PC-3 (cell line): Measurements from ENCODE around the gene RTL5. TPM values are rescaled to one million over a fixed set of nuclear protein-coding genes. Genes with fewer than 3 reads are reported as not detected.
A peak's percentile ranks its signal among the peaks of the same experiment; 100 is the strongest.

Experiments
- ATAC-seq: fragments of 200-7000 bp; cut with Tn5 transposase; 2 replicates; pipeline ENCODE4 v1.9.1; 2020; ENCODE audit warnings: mild to moderate bottlenecking, moderate library complexity
- BruUV-seq: library from RNA; stranded (reverse); fragments of 400-500 nt; replicated peaks from 2 replicates; lab custom pipeline; 2021; lab: Mats Ljungman, UMichigan
- CTCF ChIA-PET: fragments of 300-600 bp; sonication (Branson Sonifier 250); formaldehyde crosslinking; loops from one replicate; lab custom pipeline; 2022; ENCODE audit warnings: antibody characterized with exemption; lab: Charles Lee
- POLR2A ChIA-PET: fragments of 300-600 bp; sonication (Branson Sonifier 250); formaldehyde crosslinking; loops from one replicate; lab custom pipeline; 2022; ENCODE audit warnings: antibody characterized with exemption; ENCODE audit not compliant: unreplicated experiment; lab: Charles Lee
- DNase-seq: peaks from one replicate; pipeline ENCODE4 v3.0.0-alpha.2; 2015
- H2AFZ ChIP-seq: fragments of 300-600 bp; sonication (generic); 2 replicates; pipeline ENCODE4 v1.6.0; 2016; ENCODE audit warnings: antibody characterized with exemption, low read length
- H3F3A ChIP-seq: fragments of 300-600 bp; sonication (generic); one replicate; pipeline ENCODE4 v1.6.0; 2017; ENCODE audit warnings: antibody characterized with exemption, low read length, control low read depth, mild to moderate bottlenecking; ENCODE audit not compliant: unreplicated experiment
- H3K27ac ChIP-seq: fragments of 300-600 bp; sonication (generic); 2 replicates; pipeline ENCODE4 v1.5.1; 2016; ENCODE audit warnings: mild to moderate bottlenecking, low read length
- H3K27me3 ChIP-seq: fragments of 300-600 bp; sonication (generic); 2 replicates; pipeline ENCODE4 v1.6.1; 2016; ENCODE audit warnings: low read length, mixed read lengths
- H3K36me3 ChIP-seq: fragments of 300-600 bp; sonication (generic); 2 replicates; pipeline ENCODE4 v1.6.1; 2016; ENCODE audit warnings: low read depth, mixed run types, low read length, mixed read lengths
- H3K4me1 ChIP-seq: fragments of 300-600 bp; sonication (generic); 2 replicates; pipeline ENCODE4 v1.5.1; 2016; ENCODE audit warnings: low read length; ENCODE audit not compliant: insufficient read depth
- H3K4me2 ChIP-seq: fragments of 300-600 bp; sonication (generic); 2 replicates; pipeline ENCODE4 v1.6.0; 2016; ENCODE audit warnings: low read length
- H3K4me3 ChIP-seq: fragments of 300-600 bp; sonication (generic); 2 replicates; pipeline ENCODE4 v1.5.1; 2016; ENCODE audit warnings: mild to moderate bottlenecking, low read length, mixed read lengths
- H3K79me2 ChIP-seq: fragments of 300-600 bp; sonication (generic); 2 replicates; pipeline ENCODE4 v1.6.1; 2017; ENCODE audit warnings: low read length, mixed read lengths
- H3K9ac ChIP-seq: fragments of 300-600 bp; sonication (generic); 2 replicates; pipeline ENCODE4 v1.6.0; 2016; ENCODE audit warnings: mild to moderate bottlenecking, low read length
- H3K9me2 ChIP-seq: fragments of 300-600 bp; sonication (generic); replicated peaks from 2 replicates; pipeline ENCODE4 v1.6.1; 2016; ENCODE audit warnings: mixed run types, low read length, mixed read lengths
- H3K9me3 ChIP-seq: fragments of 300-600 bp; sonication (generic); 2 replicates; pipeline ENCODE4 v1.6.1; 2016; ENCODE audit warnings: low read length, mixed read lengths
- H4K20me1 ChIP-seq: fragments of 300-600 bp; sonication (generic); 2 replicates; pipeline ENCODE4 v1.6.1; 2016; ENCODE audit warnings: low read length, mixed read lengths
- EZH2 ChIP-seq: fragments of 300-600 bp; sonication (generic); IDR thresholded peaks from one replicate; pipeline ENCODE4 v1.6.1; 2017; ENCODE audit warnings: antibody characterized with exemption, mild to moderate bottlenecking, low read length; ENCODE audit not compliant: unreplicated experiment
- EZH2phosphoT487 ChIP-seq: fragments of 300-600 bp; sonication (generic); IDR thresholded peaks from 2 replicates; pipeline ENCODE4 v1.6.1; 2018; ENCODE audit warnings: mild to moderate bottlenecking, antibody characterized with exemption, low read length, borderline replicate concordance
- intact Hi-C: fragments of 100-400 bp; cut with micrococcal nuclease; formaldehyde crosslinking; loops from 2 replicates; pipeline ENCODE4 v1.9.0; 2023
- total RNA-seq: library from RNA; depleted of rRNA; stranded (reverse); fragments of >200 nt; gene quantifications from 2 replicates; pipeline ENCODE4 v1.2.3, GENCODE V29; 2014
- TF ChIP-seq, protein P1 (sequence below): fragments of 300-600 bp; sonication (generic); conservative IDR thresholded peaks from 2 replicates; pipeline ENCODE4 v1.5.1; 2017; ENCODE audit warnings: antibody characterized with exemption, low read depth, mild to moderate bottlenecking, low read length

The RTL5 gene
- total RNA-seq, 1 experiment from 2014 or later = 0.40 TPM

DNA sequence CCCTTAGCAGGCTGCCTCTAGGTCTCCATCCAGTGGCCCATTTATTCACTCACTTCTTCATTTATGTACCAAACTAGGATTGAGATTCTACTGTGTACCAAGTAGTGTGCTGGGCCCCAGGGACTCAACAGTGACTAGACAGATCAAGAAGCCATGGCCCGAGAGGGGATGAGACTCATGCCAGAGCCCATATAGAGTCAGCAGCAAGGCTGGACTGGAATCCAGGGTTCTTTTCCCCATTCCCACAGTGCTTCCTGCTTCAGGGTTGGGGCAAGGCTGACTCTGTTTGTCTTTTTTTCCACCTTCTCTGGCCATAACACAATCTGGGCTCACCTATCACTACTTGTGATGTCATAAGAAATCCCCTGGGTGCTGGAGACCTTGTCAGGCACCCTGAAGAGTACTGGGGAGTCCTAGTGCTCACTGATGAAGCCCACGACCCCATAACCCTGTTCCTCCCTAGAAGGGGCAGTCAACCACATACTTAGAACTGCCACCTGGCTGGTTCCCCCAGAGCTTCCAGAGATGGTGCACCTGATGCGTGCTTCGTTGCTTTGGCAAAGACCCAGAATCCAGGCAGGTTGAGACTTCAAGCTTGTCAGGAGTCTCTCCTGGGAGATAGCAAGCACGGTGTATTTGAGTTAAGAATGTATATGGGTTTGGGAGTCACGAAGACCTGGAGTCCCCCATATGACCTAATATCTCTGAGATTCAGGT lies 6.2 kb downstream of the RTL5 start:
- H3K79me2 ChIP-seq = no peaks in the 10 kb centered on the region
- intact Hi-C loops = loop anchor here (1.0 to 5.0 kb wide), 4 partner anchors 57 to 255 kb away; partner anchors contain the start of gene PIN4
- H3K9me3 ChIP-seq = no peaks in the 10 kb centered on the region
- no peaks in the 10 kb centered on the region for H3K36me3 ChIP-seq
- no peak for DNase-seq
- no peak for ATAC-seq
- no peaks in the 10 kb centered on the region for H3K27me3 ChIP-seq
- no peak overlapping the region for H3K4me3 ChIP-seq
- H2AFZ ChIP-seq = no peak overlapping the region
- TF ChIP-seq EZH2phosphoT487 (no peak), EZH2 (no peak)
- TF ChIP-seq, protein P1, sequence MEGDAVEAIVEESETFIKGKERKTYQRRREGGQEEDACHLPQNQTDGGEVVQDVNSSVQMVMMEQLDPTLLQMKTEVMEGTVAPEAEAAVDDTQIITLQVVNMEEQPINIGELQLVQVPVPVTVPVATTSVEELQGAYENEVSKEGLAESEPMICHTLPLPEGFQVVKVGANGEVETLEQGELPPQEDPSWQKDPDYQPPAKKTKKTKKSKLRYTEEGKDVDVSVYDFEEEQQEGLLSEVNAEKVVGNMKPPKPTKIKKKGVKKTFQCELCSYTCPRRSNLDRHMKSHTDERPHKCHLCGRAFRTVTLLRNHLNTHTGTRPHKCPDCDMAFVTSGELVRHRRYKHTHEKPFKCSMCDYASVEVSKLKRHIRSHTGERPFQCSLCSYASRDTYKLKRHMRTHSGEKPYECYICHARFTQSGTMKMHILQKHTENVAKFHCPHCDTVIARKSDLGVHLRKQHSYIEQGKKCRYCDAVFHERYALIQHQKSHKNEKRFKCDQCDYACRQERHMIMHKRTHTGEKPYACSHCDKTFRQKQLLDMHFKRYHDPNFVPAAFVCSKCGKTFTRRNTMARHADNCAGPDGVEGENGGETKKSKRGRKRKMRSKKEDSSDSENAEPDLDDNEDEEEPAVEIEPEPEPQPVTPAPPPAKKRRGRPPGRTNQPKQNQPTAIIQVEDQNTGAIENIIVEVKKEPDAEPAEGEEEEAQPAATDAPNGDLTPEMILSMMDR = 0 out of 2 replicates have a peak, but pooled peaks have one; percentile 12
- H3K27ac ChIP-seq = no peak overlapping the region
- H3K4me1 ChIP-seq = peaks cover 21% of the 10 kb centered on the region
- ChIA-PET CTCF (interaction anchor here (1.4 kb wide), 1 partner anchor 122 kb away, joined by 9 read pairs; no protein-coding TSS in a partner anchor), POLR2A (no interaction called here)
- no peak overlapping the region for H3K4me2 ChIP-seq
- no peaks in the 10 kb centered on the region for H3F3A ChIP-seq
- H4K20me1 ChIP-seq = no peaks in the 10 kb centered on the region
- H3K9me2 ChIP-seq = no peaks in the 10 kb centered on the region
- BruUV-seq = no TSS peak
- no peak overlapping the region for H3K9ac ChIP-seq

DNA sequence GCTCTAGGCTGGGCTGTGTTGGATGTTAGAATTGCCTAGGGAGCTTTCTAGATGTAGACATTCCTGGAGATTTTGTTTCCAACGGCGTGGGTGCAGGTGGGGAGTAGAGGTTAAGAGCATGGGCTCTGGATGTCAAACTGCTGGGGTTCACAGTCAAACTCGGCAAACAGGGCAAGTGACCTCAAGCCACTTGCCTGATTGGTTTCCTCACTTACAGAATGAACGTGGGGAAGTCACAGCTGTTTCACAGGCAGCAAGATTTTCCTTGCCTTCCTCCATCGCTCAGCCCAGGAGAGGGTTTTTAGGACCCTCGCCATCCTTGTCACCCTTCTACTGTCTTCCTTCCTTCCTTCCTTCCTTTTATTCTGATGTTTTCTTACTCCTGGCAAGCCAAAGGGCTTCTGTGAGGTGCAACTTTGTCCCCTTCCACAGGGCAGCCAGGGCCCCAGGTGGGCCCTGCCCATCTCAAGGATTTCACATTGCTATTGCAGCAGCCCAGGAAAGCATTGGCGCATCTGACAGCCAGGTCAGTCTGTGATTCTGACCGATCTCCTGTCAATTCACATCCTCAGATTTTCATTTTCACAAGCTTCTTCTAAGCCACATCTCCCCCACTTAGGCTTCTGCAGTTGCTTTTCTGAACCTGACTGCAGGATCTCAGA lies 7.0 kb downstream of the RTL5 start:
- DNase-seq = no peak
- H3K27ac ChIP-seq = no peak overlapping the region
- H3K27me3 ChIP-seq = no peaks in the 10 kb centered on the region
- H3K9me3 ChIP-seq = no peaks in the 10 kb centered on the region
- H3K4me1 ChIP-seq = peaks cover 23% of the 10 kb centered on the region
- no TSS peak for BruUV-seq
- H3K36me3 ChIP-seq = no peaks in the 10 kb centered on the region
- CTCF ChIA-PET = no interaction called here
- POLR2A ChIA-PET = no interaction called here
- no peak overlapping the region for H3K9ac ChIP-seq
- no peak for ATAC-seq
- H3K4me2 ChIP-seq = no peak overlapping the region
- no peak overlapping the region for H3K4me3 ChIP-seq
- no peaks in the 10 kb centered on the region for H3F3A ChIP-seq
- H2AFZ ChIP-seq = no peak overlapping the region
- intact Hi-C loops = loop anchor here (5.0 kb wide), 1 partner anchor 58 kb away; the partner anchor contains the start of gene PIN4
- no peaks in the 10 kb centered on the region for H4K20me1 ChIP-seq
- H3K9me2 ChIP-seq = no peaks in the 10 kb centered on the region
- TF ChIP-seq EZH2phosphoT487 (no peak), EZH2 (no peak)
- TF ChIP-seq, protein P1 = no peak
- no peaks in the 10 kb centered on the region for H3K79me2 ChIP-seq
